H1 (cell line): ENCODE data around the gene SLC7A10. TPM values are rescaled to one million over a fixed set of nuclear protein-coding genes. Genes with fewer than 3 reads are reported as not detected.

Experiments used
- CTCF ChIA-PET: fragments of 300-600 bp; sonication (Branson Sonifier 250); formaldehyde crosslinking; loops from one replicate; lab custom pipeline; 2021; ENCODE audit not compliant: partially characterized antibody; lab: Charles Lee
- POLR2A ChIA-PET: fragments of 300-600 bp; sonication (Branson Sonifier 250); formaldehyde crosslinking; loops from one replicate; lab custom pipeline; 2021; ENCODE audit warnings: inconsistent platforms; ENCODE audit not compliant: partially characterized antibody; lab: Charles Lee
- DNase-seq, 2 experiments: peaks; one replicate each; pipeline versions ENCODE4 v3.0.0 to v3.0.0-alpha.2; 2010 to 2022; ENCODE audit warnings: low spot score in 2 of 2, low read depth in 1 of 2, mixed read lengths in 1 of 2
- FAIRE-seq: peaks from 2 replicates; lab custom pipeline; 2011; peaks lifted over from hg19 to GRCh38; lab: Jason Lieb, UNC
- H2AFZ ChIP-seq: 2 replicates; pipeline ENCODE4 v1.8.1; 2012; ENCODE audit warnings: low read length, inconsistent platforms
- H2AK5ac ChIP-seq: 2 replicates; pipeline ENCODE4 v1.6.1; 2013; ENCODE audit warnings: low read depth, low read length
- H2BK120ac ChIP-seq: replicated peaks from 2 replicates; pipeline ENCODE3; 2013; ENCODE audit warnings: low read depth, low read length, inconsistent platforms
- H2BK12ac ChIP-seq: 2 replicates; pipeline ENCODE4 v1.6.1; 2013; ENCODE audit warnings: low read depth, low read length
- H2BK15ac ChIP-seq: 2 replicates; pipeline ENCODE4 v1.6.1; 2013; ENCODE audit warnings: low read length
- H2BK20ac ChIP-seq: 2 replicates; pipeline ENCODE4 v1.6.1; 2013; ENCODE audit warnings: low read length
- H2BK5ac ChIP-seq: 2 replicates; pipeline ENCODE4 v1.6.1; 2013; ENCODE audit warnings: low read depth, low read length
- H3K14ac ChIP-seq: 2 replicates; pipeline ENCODE4 v1.6.1; 2013; ENCODE audit warnings: inconsistent platforms; ENCODE audit not compliant: insufficient read length
- H3K18ac ChIP-seq: 2 replicates; pipeline ENCODE4 v1.6.1; 2013; ENCODE audit warnings: low read length; ENCODE audit errors: extremely low read depth
- H3K23ac ChIP-seq: 2 replicates; pipeline ENCODE4 v1.6.1; 2013; ENCODE audit warnings: inconsistent platforms; ENCODE audit not compliant: insufficient read length
- H3K23me2 ChIP-seq: 2 replicates; pipeline ENCODE4 v1.6.1; 2013; ENCODE audit warnings: low read depth, low read length
- H3K27ac ChIP-seq: 2 replicates; pipeline ENCODE4 v1.6.1; 2011; ENCODE audit warnings: low read depth, low read length, inconsistent platforms
- H3K27me3 ChIP-seq, 4 experiments: replicated peaks in 1 of 4; 1 replicate in 1 of 4; 2 replicates in 3 of 4; pipeline versions ENCODE4 v1.6.1 to v1.8.1; 2011 to 2013; ENCODE audit warnings: low read length in 3 of 4, mild to moderate bottlenecking in 3 of 4, inconsistent platforms in 2 of 4, mixed read lengths in 2 of 4, moderate library complexity in 1 of 4; ENCODE audit not compliant: control insufficient read depth in 3 of 4, insufficient read depth in 3 of 4; ENCODE audit errors: extremely low read depth in 1 of 4
- H3K36me3 ChIP-seq, 4 experiments: 2 replicates each; pipeline versions ENCODE4 v1.6.1 to v1.8.1; 2011 to 2013; ENCODE audit warnings: mild to moderate bottlenecking in 4 of 4, low read length in 3 of 4, moderate library complexity in 2 of 4, control low read depth in 1 of 4, inconsistent platforms in 1 of 4; ENCODE audit not compliant: insufficient read depth in 4 of 4, control insufficient read depth in 2 of 4
- H3K4ac ChIP-seq: replicated peaks from 2 replicates; pipeline ENCODE3; 2013; ENCODE audit warnings: low read length, low read depth, mixed read lengths, inconsistent platforms; ENCODE audit not compliant: insufficient read length
- H3K4me1 ChIP-seq, 4 experiments: replicated peaks in 1 of 4; 1 replicate in 1 of 4; 2 replicates in 3 of 4; pipeline versions ENCODE4 v1.6.1 to v1.8.1; 2011 to 2013; ENCODE audit warnings: low read length in 3 of 4, inconsistent platforms in 2 of 4, mixed read lengths in 1 of 4; ENCODE audit not compliant: insufficient read depth in 4 of 4, control insufficient read depth in 3 of 4
- H3K4me2 ChIP-seq, 2 experiments: 2 replicates each; pipeline versions ENCODE4 v1.6.1 to v1.8.1; 2011 to 2013; ENCODE audit warnings: low read depth in 2 of 2, low read length in 2 of 2, control low read depth in 1 of 2, inconsistent platforms in 1 of 2, mild to moderate bottlenecking in 1 of 2; ENCODE audit not compliant: insufficient read depth in 1 of 2
- H3K4me3 ChIP-seq, 4 experiments: fragments of 200-600, 300-600 bp in 1 of 4; sonication (generic), shearing (Covaris generic), sonication (Bioruptor Twin) in 1 of 4; 2 replicates each; pipeline versions ENCODE4 v1.5.1 to v1.8.1; 2011 to 2016; ENCODE audit warnings: low read length in 4 of 4, low read depth in 3 of 4, control low read depth in 2 of 4, inconsistent platforms in 2 of 4, mild to moderate bottlenecking in 2 of 4, mixed read lengths in 1 of 4, moderate library complexity in 1 of 4; ENCODE audit not compliant: insufficient read depth in 2 of 4; ENCODE audit errors: extremely low read depth in 1 of 4
- H3K56ac ChIP-seq: replicated peaks from 2 replicates; pipeline ENCODE3; 2013; ENCODE audit warnings: low read depth, mild to moderate bottlenecking, mixed read lengths, low read length, inconsistent platforms; ENCODE audit not compliant: insufficient read length
- H3K79me1 ChIP-seq: 2 replicates; pipeline ENCODE4 v1.6.1; 2013; ENCODE audit warnings: low read depth, low read length, control low read depth
- H3K79me2 ChIP-seq, 2 experiments: 2 replicates each; pipeline versions ENCODE4 v1.6.1 to v1.8.1; 2012 to 2013; ENCODE audit warnings: low read length in 2 of 2, mild to moderate bottlenecking in 2 of 2, inconsistent platforms in 1 of 2; ENCODE audit not compliant: insufficient read depth in 2 of 2, control insufficient read depth in 1 of 2
- H3K9ac ChIP-seq, 4 experiments: replicated peaks in 1 of 4; 1 replicate in 1 of 4; 2 replicates in 3 of 4; pipeline versions ENCODE4 v1.6.1 to v1.8.1; 2011 to 2013; ENCODE audit warnings: low read depth in 3 of 4, low read length in 3 of 4, control low read depth in 2 of 4, mild to moderate bottlenecking in 2 of 4, moderate library complexity in 2 of 4, inconsistent platforms in 1 of 4; ENCODE audit errors: extremely low read depth in 1 of 4
- H3K9me3 ChIP-seq, 2 experiments: 2 replicates each; pipeline versions ENCODE4 v1.6.1 to v1.8.1; 2012 to 2013; ENCODE audit warnings: mild to moderate bottlenecking in 2 of 2, moderate library complexity in 2 of 2, control low read depth in 1 of 2, inconsistent platforms in 1 of 2, low read depth in 1 of 2, low read length in 1 of 2, mixed read lengths in 1 of 2; ENCODE audit not compliant: insufficient read depth in 2 of 2
- H4K20me1 ChIP-seq, 2 experiments: replicated peaks in 1 of 2; 2 replicates each; pipeline versions ENCODE3 to v1.8.1; 2011 to 2013; ENCODE audit warnings: inconsistent platforms in 2 of 2, low read length in 2 of 2, mild to moderate bottlenecking in 1 of 2; ENCODE audit not compliant: insufficient read depth in 2 of 2, control insufficient read depth in 1 of 2
- H4K5ac ChIP-seq: 2 replicates; pipeline ENCODE4 v1.6.1; 2013; ENCODE audit warnings: low read length, low read depth, mixed read lengths, inconsistent platforms; ENCODE audit not compliant: insufficient read length
- H4K8ac ChIP-seq: 2 replicates; pipeline ENCODE4 v1.8.0; 2013; ENCODE audit warnings: mild to moderate bottlenecking, moderate library complexity, low read length, inconsistent platforms; ENCODE audit not compliant: insufficient read depth; ENCODE audit errors: extremely low read depth
- H4K91ac ChIP-seq: replicated peaks from 2 replicates; pipeline ENCODE3; 2013; ENCODE audit warnings: low read length, mixed read lengths, inconsistent platforms; ENCODE audit not compliant: insufficient read length
- BCL11A ChIP-seq, 2 experiments: IDR thresholded peaks; one replicate each; pipeline ENCODE4 v1.6.1; 2011; ENCODE audit warnings: low read depth in 2 of 2, low read length in 2 of 2, mild to moderate bottlenecking in 2 of 2
- GTF2F1 ChIP-seq: IDR thresholded peaks from 2 replicates; pipeline ENCODE4 v1.6.1; 2012; ENCODE audit warnings: low read depth, low read length, improper control_type of control experiment, borderline replicate concordance
- JUND ChIP-seq: IDR thresholded peaks from 2 replicates; pipeline ENCODE4 v1.6.1; 2011; ENCODE audit warnings: mild to moderate bottlenecking, improper control_type of control experiment, low read length
- KDM4A ChIP-seq: IDR thresholded peaks from one replicate; pipeline ENCODE4 v1.7.1; 2012; ENCODE audit warnings: low read depth, mild to moderate bottlenecking, moderate library complexity, low read length, inconsistent platforms; ENCODE audit not compliant: severe bottlenecking
- POU5F1 ChIP-seq: IDR thresholded peaks from 2 replicates; pipeline ENCODE4 v1.6.1; 2011; ENCODE audit warnings: low read depth, mild to moderate bottlenecking, low read length, moderate library complexity
- SAP30 ChIP-seq: fragments of 300-600 bp; sonication (generic); IDR thresholded peaks from 2 replicates; pipeline ENCODE4 v1.7.1; 2012; ENCODE audit warnings: low read length, moderate library complexity, mild to moderate bottlenecking, inconsistent platforms; ENCODE audit not compliant: insufficient read depth, insufficient replicate concordance
- SP2 ChIP-seq: IDR thresholded peaks from 2 replicates; pipeline ENCODE4 v1.6.1; 2012; ENCODE audit warnings: mild to moderate bottlenecking, low read length, inconsistent platforms
- WGBS, 2 experiments: shearing (Covaris generic) in 1 of 2; methylation state at CpG; one replicate each; pipeline versions ENCODE4 v1.1.6 to v1.1.7; 2013 to 2015; ENCODE audit warnings: low lambda C conversion rate in 2 of 2, mixed read lengths in 2 of 2, inconsistent platforms in 1 of 2, low coverage in 1 of 2, missing lambda C conversion rate in 1 of 2; ENCODE audit not compliant: insufficient replicate concordance in 2 of 2, insufficient coverage in 1 of 2, insufficient read length in 1 of 2; ENCODE audit errors: extremely low coverage in 1 of 2, missing lambda C conversion rate in 1 of 2; 5-methylcytosine and 5-hydroxymethylcytosine counted together
- polyA plus RNA-seq, 7 experiments: library from polyadenylated mRNA; depleted of rRNA in 3 of 7; stranded (reverse) in 5 of 7; unstranded in 2 of 7; fragments of >200 nt in 5 of 7; fragments of 200-250 nt in 2 of 7; gene quantifications; 1 replicate in 5 of 7; 2 replicates in 1 of 7; 4 replicates in 1 of 7; pipeline versions ENCODE4 v1.2.1 to v1.2.3, GENCODE V29; 2011 to 2013; ENCODE audit warnings: missing spikeins in 2 of 7, mixed read lengths in 2 of 7
- total RNA-seq: library from RNA; stranded (reverse); fragmentation: NEBNext Ultra II Directional; extraction: Animal tissue kit (Norgen Biotek cat#: 25700); gene quantifications from 2 replicates; pipeline ENCODE4 v1.2.1, GENCODE V29; 2021

The SLC7A10 gene
- total and polyA plus RNA-seq, 2 of the 8 experiments (the other 6 are each of a cell fraction or from before 2014, with no cell fraction given) = 3.7 to 7.1 TPM

GRCh38 chr19:33263325-33264023, 37.8 kb upstream of the SLC7A10 start:
- Histone ChIP-seq H3K36me3 (no peaks in the 10 kb centered on the region), H3K56ac (no peak overlapping the region), H3K18ac (no peak overlapping the region), H2BK20ac (0 out of 2 replicates have a peak overlapping the region, but pooled peaks have one; percentile 13), H2BK120ac (no peak overlapping the region), H3K4me1 (peaks cover 0 to 7% (median 0%) of the 10 kb centered on the region in 4 experiments; a peak in 1 of 7 replicates), H3K79me1 (no peaks in the 10 kb centered on the region), H3K23ac (no peak overlapping the region), H2BK5ac (0 out of 2 replicates have a peak overlapping the region, but pooled peaks have one; percentile 18), H2AFZ (no peak overlapping the region), H3K4me2 (no peak overlapping the region), H3K9ac (no peak overlapping the region), H3K27me3 (no peaks in the 10 kb centered on the region), H3K9me3 (no peaks in the 10 kb centered on the region), H2AK5ac (no peak overlapping the region), H3K27ac (no peak overlapping the region), H4K20me1 (no peaks in the 10 kb centered on the region), H3K4ac (no peak overlapping the region), H4K91ac (no peak overlapping the region), H3K79me2 (no peaks in the 10 kb centered on the region), H4K5ac (no peak overlapping the region), H4K8ac (no peak overlapping the region), H3K14ac (peak overlapping the region; percentile 61), H3K4me3 (no peak overlapping the region), H2BK12ac (no peak overlapping the region), H3K23me2 (no peaks in the 10 kb centered on the region), H2BK15ac (0 out of 2 replicates have a peak overlapping the region, but pooled peaks have one; percentile 72)
- DNase-seq (no peak), FAIRE-seq (no peak)
- POLR2A ChIA-PET = interaction anchor here (1.0 to 1.1 kb wide), 2 partner anchors 110 to 115 kb away, joined by 3 to 4 read pairs; partner anchors contain the start of gene CEBPG
- CTCF ChIA-PET = interaction anchor here (0.6 kb wide), 1 partner anchor 15 kb away, joined by 3 read pairs; no protein-coding TSS in a partner anchor
- TF ChIP-seq KDM4A = no peak
- no peak for TF ChIP-seq POU5F1
- no peak for TF ChIP-seq JUND
- no peak for TF ChIP-seq BCL11A (IDR thresholded peaks at IDR 0.05; ENCODE audit: low read depth in 2 of 2, low read length in 2 of 2)
- no peak for TF ChIP-seq GTF2F1
- no peak for TF ChIP-seq SAP30
- TF ChIP-seq SP2 = no peak
- 94% methylated on average over 23 of the region's 25 CpGs; no CpG with 5 or more reads in 1 of the 2 experiments for WGBS, 2 experiments
